ENCODE results near the gene TADA1. TPM values are rescaled to one million over a fixed set of nuclear protein-coding genes. Genes with fewer than 3 reads are reported as not detected.

The TADA1 gene
- total RNA-seq, 1 experiment from 2014 or later: 15.2 TPM

DNA sequence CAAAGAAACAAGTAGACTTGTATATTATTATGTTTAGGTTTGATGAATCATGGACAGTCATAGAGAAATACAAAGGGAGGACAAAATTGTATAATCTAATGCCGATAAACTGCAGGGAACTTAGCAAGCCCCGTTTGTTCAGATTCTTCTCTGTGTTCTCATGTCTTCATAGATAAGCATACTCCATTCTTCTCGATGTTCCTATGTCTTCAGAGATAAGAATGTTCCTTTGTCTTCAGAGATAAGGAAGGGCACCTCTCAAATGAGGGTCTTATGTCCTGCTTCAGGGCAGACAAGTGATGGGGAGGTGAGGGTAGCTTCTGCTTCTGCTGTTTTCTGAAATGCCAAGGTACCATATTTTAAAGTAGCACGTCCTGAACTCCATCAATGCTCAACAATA is 19.7 kb upstream of the TADA1 start:
- Histone ChIP-seq H3K36me3 (ENCODE audit: insufficient read depth, low read length, poor library complexity, severe bottlenecking) (no peaks in the 10 kb centered on the region), H3K4me1 (ENCODE audit: insufficient read depth, low read length, poor library complexity, severe bottlenecking) (no peaks in the 10 kb centered on the region), H3K4me3 (ENCODE audit: low read depth, low read length, poor library complexity, severe bottlenecking) (no peak overlapping the region), H3K27ac (ENCODE audit: low read depth, low read length, poor library complexity, severe bottlenecking) (no peak overlapping the region), H3K9me3 (ENCODE audit: low read depth, low read length, poor library complexity, severe bottlenecking) (no peaks in the 10 kb centered on the region), H3K27me3 (replicated peaks; ENCODE audit: insufficient read depth, low read depth, low read length, poor library complexity) (peaks cover 15% of the 10 kb centered on the region)
- TF ChIP-seq CTCF (conservative IDR thresholded peaks at IDR 0.05; ENCODE audit: low read depth, low read length) (no peak), EZH2 (IDR thresholded peaks at IDR 0.05; ENCODE audit: borderline replicate concordance, low read depth, low read length, poor library complexity, severe bottlenecking) (no peak)
- BruUV-seq (replicated peaks): no TSS peak
- DNase-seq (ENCODE audit: low spot score): no peak
- ChIA-PET CTCF (no interaction called here), POLR2A (ENCODE audit: low non-redundant PET) (no interaction called here)
- intact Hi-C loops (cut with micrococcal nuclease; ENCODE audit: unreplicated experiment): no loop called here

- H3K27me3 ChIP-seq (replicated peaks; ENCODE audit: insufficient read depth, low read depth, low read length, poor library complexity): peaks cover 50% of the 10 kb centered on the region
- no peak for DNase-seq (ENCODE audit: low spot score)
- CTCF ChIA-PET: interaction anchor here (0.6 kb wide), 1 partner anchor 331 kb away, joined by 4 read pairs; the partner anchor contains the start of gene POU2F1
- H3K4me1 ChIP-seq (ENCODE audit: insufficient read depth, low read length, poor library complexity, severe bottlenecking): no peaks in the 10 kb centered on the region
- intact Hi-C loops (cut with micrococcal nuclease; ENCODE audit: unreplicated experiment): no loop called here
- POLR2A ChIA-PET (ENCODE audit: low non-redundant PET): no interaction called here
- no peak overlapping the region for H3K27ac ChIP-seq (ENCODE audit: low read depth, low read length, poor library complexity, severe bottlenecking)
- no peaks in the 10 kb centered on the region for H3K9me3 ChIP-seq (ENCODE audit: low read depth, low read length, poor library complexity, severe bottlenecking)
- TF ChIP-seq CTCF (conservative IDR thresholded peaks at IDR 0.05; ENCODE audit: low read depth, low read length) (no peak), EZH2 (IDR thresholded peaks at IDR 0.05; ENCODE audit: borderline replicate concordance, low read depth, low read length, poor library complexity, severe bottlenecking) (no peak)
- BruUV-seq (replicated peaks): no TSS peak
- H3K36me3 ChIP-seq (ENCODE audit: insufficient read depth, low read length, poor library complexity, severe bottlenecking): no peaks in the 10 kb centered on the region
- H3K4me3 ChIP-seq (ENCODE audit: low read depth, low read length, poor library complexity, severe bottlenecking): no peak overlapping the region
These were observed 13.7 kb upstream of the TADA1 start for GRCh38 chr1:166889776-166890175.

DNA sequence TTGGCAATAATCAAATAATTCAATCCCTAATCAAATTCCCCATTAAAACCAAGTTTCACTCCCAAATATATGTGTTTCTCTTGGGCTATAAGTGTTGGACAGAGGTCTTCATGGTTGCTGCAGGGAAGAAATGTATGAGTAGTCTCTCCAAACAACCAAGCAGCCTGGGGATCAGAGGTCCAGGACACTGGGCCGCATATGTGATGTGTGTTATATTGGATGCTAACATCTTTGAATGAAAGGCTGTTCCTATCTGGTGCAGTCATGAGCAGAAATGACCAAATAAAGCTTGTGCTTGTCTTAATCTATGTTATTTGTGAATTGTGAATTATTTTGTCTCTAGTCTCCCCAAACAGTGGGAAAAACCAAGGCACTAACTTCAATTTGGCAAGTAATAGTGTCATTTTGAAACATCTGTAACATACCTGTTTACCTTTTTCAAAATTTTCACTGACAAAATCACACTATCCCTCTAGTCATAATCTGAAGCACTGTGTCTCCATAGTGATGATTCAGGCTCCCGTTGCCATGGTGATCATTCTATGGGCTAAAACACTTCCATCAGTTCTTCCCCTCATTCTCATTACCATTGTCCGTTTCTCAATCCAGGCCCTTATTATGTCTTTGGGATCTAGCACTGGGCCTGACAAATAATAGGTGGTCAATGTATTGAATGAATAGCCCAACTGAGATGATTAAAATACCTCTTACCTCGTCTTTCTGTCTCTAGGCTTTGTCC is 12.5 kb upstream of the TADA1 start:
- Histone ChIP-seq H3K4me1 (ENCODE audit: insufficient read depth, low read length, poor library complexity, severe bottlenecking) (no peaks in the 10 kb centered on the region), H3K27me3 (replicated peaks; ENCODE audit: insufficient read depth, low read depth, low read length, poor library complexity) (peaks cover 62% of the 10 kb centered on the region), H3K9me3 (ENCODE audit: low read depth, low read length, poor library complexity, severe bottlenecking) (no peaks in the 10 kb centered on the region), H3K4me3 (ENCODE audit: low read depth, low read length, poor library complexity, severe bottlenecking) (no peak overlapping the region), H3K36me3 (ENCODE audit: insufficient read depth, low read length, poor library complexity, severe bottlenecking) (no peaks in the 10 kb centered on the region), H3K27ac (ENCODE audit: low read depth, low read length, poor library complexity, severe bottlenecking) (no peak overlapping the region)
- no TSS peak for BruUV-seq (replicated peaks)
- TF ChIP-seq EZH2 (IDR thresholded peaks at IDR 0.05; ENCODE audit: borderline replicate concordance, low read depth, low read length, poor library complexity, severe bottlenecking) (no peak), CTCF (conservative IDR thresholded peaks at IDR 0.05; ENCODE audit: low read depth, low read length) (no peak)
- POLR2A ChIA-PET (ENCODE audit: low non-redundant PET): no interaction called here
- no peak for DNase-seq (ENCODE audit: low spot score)
- intact Hi-C loops (cut with micrococcal nuclease; ENCODE audit: unreplicated experiment): no loop called here
- CTCF ChIA-PET: no interaction called here
